ENCODE data around the gene PPM1K. TPM values are rescaled to one million over a fixed set of nuclear protein-coding genes. Genes with fewer than 3 reads are reported as not detected.

PPM1K gene
- total RNA-seq, 4 donors from 2014 or later, result 7.8 to 10.5 (median 9.2) TPM

DNA sequence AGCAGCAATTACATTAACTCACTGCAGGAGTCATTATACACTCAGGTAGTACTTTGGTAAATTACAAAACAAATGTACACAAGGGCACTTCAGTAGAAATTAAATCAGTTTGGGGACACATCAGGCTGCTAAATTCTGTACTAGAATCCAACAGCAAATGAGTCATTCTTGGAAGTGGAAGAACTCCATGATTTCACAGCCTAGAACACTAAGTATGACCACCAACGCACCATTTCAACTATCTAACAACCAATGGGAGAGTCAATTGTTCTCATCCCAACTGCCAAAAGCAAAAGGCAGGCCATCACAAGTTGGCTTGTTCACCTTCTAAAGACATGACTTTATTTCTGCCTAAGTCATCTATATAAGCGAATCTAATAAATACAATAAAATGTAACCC is 26.6 kb downstream of the PPM1K start:
- 97% methylated on average over 2 of the region's 2 CpGs for WGBS
- no peaks in the 10 kb centered on the region for H3K4me1 ChIP-seq
- H3K27me3 ChIP-seq, result no peaks in the 10 kb centered on the region
- H3K4me3 ChIP-seq, result no peak overlapping the region
- peaks cover 8% of the 10 kb centered on the region for H3K36me3 ChIP-seq
- TF ChIP-seq, protein P1, sequence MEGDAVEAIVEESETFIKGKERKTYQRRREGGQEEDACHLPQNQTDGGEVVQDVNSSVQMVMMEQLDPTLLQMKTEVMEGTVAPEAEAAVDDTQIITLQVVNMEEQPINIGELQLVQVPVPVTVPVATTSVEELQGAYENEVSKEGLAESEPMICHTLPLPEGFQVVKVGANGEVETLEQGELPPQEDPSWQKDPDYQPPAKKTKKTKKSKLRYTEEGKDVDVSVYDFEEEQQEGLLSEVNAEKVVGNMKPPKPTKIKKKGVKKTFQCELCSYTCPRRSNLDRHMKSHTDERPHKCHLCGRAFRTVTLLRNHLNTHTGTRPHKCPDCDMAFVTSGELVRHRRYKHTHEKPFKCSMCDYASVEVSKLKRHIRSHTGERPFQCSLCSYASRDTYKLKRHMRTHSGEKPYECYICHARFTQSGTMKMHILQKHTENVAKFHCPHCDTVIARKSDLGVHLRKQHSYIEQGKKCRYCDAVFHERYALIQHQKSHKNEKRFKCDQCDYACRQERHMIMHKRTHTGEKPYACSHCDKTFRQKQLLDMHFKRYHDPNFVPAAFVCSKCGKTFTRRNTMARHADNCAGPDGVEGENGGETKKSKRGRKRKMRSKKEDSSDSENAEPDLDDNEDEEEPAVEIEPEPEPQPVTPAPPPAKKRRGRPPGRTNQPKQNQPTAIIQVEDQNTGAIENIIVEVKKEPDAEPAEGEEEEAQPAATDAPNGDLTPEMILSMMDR (IDR thresholded peaks at IDR 0.05), result no peak
- TF ChIP-seq POLR2AphosphoS5 (IDR thresholded peaks at IDR 0.05) (no peak), EP300 (IDR thresholded peaks at IDR 0.05) (no peak), POLR2A (IDR thresholded peaks at IDR 0.05) (no peak)
- H3K27ac ChIP-seq, result no peak overlapping the region
- no peaks in the 10 kb centered on the region for H3K9me3 ChIP-seq
- no peak for DNase-seq (ENCODE audit: low spot score in 2 of 2)

GRCh38 chr4:88255111-88255510 is 29.2 kb downstream of the PPM1K start:
- Histone ChIP-seq H3K4me3 (no peak overlapping the region), H3K4me1 (no peaks in the 10 kb centered on the region), H3K27me3 (no peaks in the 10 kb centered on the region), H3K36me3 (peaks cover 3% of the 10 kb centered on the region), H3K27ac (no peak overlapping the region), H3K9me3 (no peaks in the 10 kb centered on the region)
- 66% methylated on average over 2 of the region's 2 CpGs for WGBS
- DNase-seq (ENCODE audit: low spot score in 2 of 2), result no peak
- TF ChIP-seq POLR2AphosphoS5 (IDR thresholded peaks at IDR 0.05) (no peak), POLR2A (IDR thresholded peaks at IDR 0.05) (no peak), EP300 (IDR thresholded peaks at IDR 0.05) (no peak)
- TF ChIP-seq, protein P1 (IDR thresholded peaks at IDR 0.05), result no peak

GRCh38 chr4:88251924-88252323 is 32.4 kb downstream of the PPM1K start:
- H3K4me1 ChIP-seq, result no peaks in the 10 kb centered on the region
- no peak for TF ChIP-seq POLR2A (IDR thresholded peaks at IDR 0.05)
- TF ChIP-seq, protein P1 (IDR thresholded peaks at IDR 0.05), result no peak
- no peak for TF ChIP-seq POLR2AphosphoS5 (IDR thresholded peaks at IDR 0.05)
- no peak for TF ChIP-seq EP300 (IDR thresholded peaks at IDR 0.05)
- 80% methylated on average over 3 of the region's 3 CpGs for WGBS
- no peak overlapping the region for H3K27ac ChIP-seq
- H3K9me3 ChIP-seq, result no peaks in the 10 kb centered on the region
- DNase-seq (ENCODE audit: low spot score in 2 of 2), result no peak
- H3K36me3 ChIP-seq, result no peaks in the 10 kb centered on the region
- no peaks in the 10 kb centered on the region for H3K27me3 ChIP-seq
- H3K4me3 ChIP-seq, result no peak overlapping the region

DNA sequence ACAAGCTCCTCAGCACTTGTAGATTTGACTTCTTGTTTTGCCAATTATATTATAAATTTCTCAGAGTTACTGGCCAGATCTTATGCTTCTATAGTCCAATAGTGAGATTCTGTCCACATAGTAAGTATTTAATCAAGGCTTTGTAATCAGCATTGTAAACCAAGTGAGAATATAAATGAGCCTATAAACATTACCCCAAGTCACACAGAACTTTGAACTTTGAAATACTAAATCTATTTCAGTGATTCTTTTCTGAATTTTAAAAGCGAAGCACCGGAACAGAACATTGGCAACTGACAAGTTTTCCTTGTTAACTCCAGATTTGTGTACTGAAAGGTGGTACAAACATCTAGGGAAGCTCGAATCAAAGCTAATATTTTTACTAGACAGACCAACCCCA is 37.2 kb downstream of the PPM1K start:
- no peak for DNase-seq (ENCODE audit: low spot score in 2 of 2)
- WGBS, result 87% methylated on average over 3 of the region's 3 CpGs

GRCh38 chr4:88246600-88246999 is 37.8 kb downstream of the PPM1K start:
- Histone ChIP-seq H3K36me3 (no peaks in the 10 kb centered on the region), H3K4me3 (no peak overlapping the region), H3K9me3 (no peaks in the 10 kb centered on the region), H3K27ac (no peak overlapping the region), H3K27me3 (no peaks in the 10 kb centered on the region), H3K4me1 (no peaks in the 10 kb centered on the region)
- TF ChIP-seq POLR2AphosphoS5 (IDR thresholded peaks at IDR 0.05), result no peak
- no peak for DNase-seq (ENCODE audit: low spot score in 2 of 2)
- 68% methylated on average over 2 of the region's 2 CpGs for WGBS

More for the DNA sequence above, 37.2 kb downstream of the PPM1K start:
- TF ChIP-seq, protein P1 (IDR thresholded peaks at IDR 0.05), result no peak
- TF ChIP-seq POLR2AphosphoS5 (IDR thresholded peaks at IDR 0.05) (no peak), POLR2A (IDR thresholded peaks at IDR 0.05) (no peak), EP300 (IDR thresholded peaks at IDR 0.05) (no peak)
- Histone ChIP-seq H3K9me3 (no peaks in the 10 kb centered on the region), H3K4me1 (no peaks in the 10 kb centered on the region), H3K27me3 (no peaks in the 10 kb centered on the region), H3K27ac (no peak overlapping the region), H3K4me3 (no peak overlapping the region), H3K36me3 (no peaks in the 10 kb centered on the region)
